Measurements from ENCODE around the gene PACS2.

PACS2 gene

GRCh38 chr14:105446971-105447370, 132.4 kb downstream of the PACS2 start:
- H3K27me3 ChIP-seq (ENCODE audit: insufficient read depth, poor library complexity, severe bottlenecking): no peaks in the 10 kb centered on the region
- no peak for TF ChIP-seq CTCF (IDR thresholded peaks at IDR 0.05; ENCODE audit: insufficient read depth, low read length)
- no peak for TF ChIP-seq SPI1 (IDR thresholded peaks at IDR 0.05; ENCODE audit: borderline replicate concordance, low read depth)
- TF ChIP-seq POLR2AphosphoS5 (IDR thresholded peaks at IDR 0.05; ENCODE audit: low read depth): no peak
- no peak for TF ChIP-seq GABPA (IDR thresholded peaks at IDR 0.05; ENCODE audit: low read depth)
- no peak for TF ChIP-seq REST (IDR thresholded peaks at IDR 0.05; ENCODE audit: insufficient replicate concordance, low read depth)
- no peak overlapping the region for H3K4me3 ChIP-seq (replicated peaks; ENCODE audit: insufficient read depth, low read length)
- H3K27ac ChIP-seq (replicated peaks): no peak overlapping the region
- no peak for DNase-seq (ENCODE audit: low read depth in 1 of 2, low spot score in 1 of 2)

Data from HL-60 (cell line).